ENCODE measurements around the gene DCUN1D5. TPM values are rescaled to one million over a fixed set of nuclear protein-coding genes. Genes with fewer than 3 reads are reported as not detected.
"Not testable (repeated sequence)": the region's sequence is repeated elsewhere in the genome, so short reads cannot be mapped to it uniquely, and the experiment has no call there.

DCUN1D5 gene
- total RNA-seq, 4 donors from 2014 or later: 27.6 to 50.1 (median 33.8) TPM

GRCh38 chr11:103029401-103029800 is 62.6 kb downstream of the DCUN1D5 start:
- Histone ChIP-seq H3K36me3 (no peaks in the 10 kb centered on the region), H3K4me1 (no peaks in the 10 kb centered on the region), H3K9me3 (no peaks in the 10 kb centered on the region), H3K4me3 (no peak overlapping the region), H3K27ac (no peak overlapping the region), H3K27me3 (no peaks in the 10 kb centered on the region)
- DNase-seq: no peak
- no peak for TF ChIP-seq CTCF (IDR thresholded peaks at IDR 0.05)
- TF ChIP-seq POLR2A (IDR thresholded peaks at IDR 0.05): no peak

GRCh38 chr11:103028304-103029020 is 63.5 kb downstream of the DCUN1D5 start:
- not testable (repeated sequence) for H3K27me3 ChIP-seq, DNase-seq, H3K36me3 ChIP-seq, H3K27ac ChIP-seq, H3K4me1 ChIP-seq, H3K4me3 ChIP-seq, H3K9me3 ChIP-seq

DNA sequence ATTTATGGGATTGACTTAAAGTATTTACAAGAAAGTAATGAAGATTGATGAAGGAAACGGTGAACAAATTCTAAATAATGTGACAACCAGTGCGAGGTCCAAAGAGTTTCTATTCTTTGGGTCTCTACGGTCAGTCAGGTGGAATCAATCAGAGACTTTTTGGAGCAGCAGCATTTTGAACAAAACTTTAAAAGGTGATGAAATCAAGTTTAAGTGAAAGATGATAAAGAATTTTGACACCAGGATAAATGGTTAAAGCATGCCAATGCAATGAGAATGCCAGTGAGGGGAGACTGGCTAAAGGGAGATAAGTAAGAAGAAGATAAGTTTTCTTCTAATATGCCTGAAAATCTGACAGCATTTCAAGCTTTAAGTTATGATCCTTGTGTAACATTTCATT is 67.9 kb downstream of the DCUN1D5 start:
- no peak for DNase-seq
- Histone ChIP-seq H3K9me3 (no peaks in the 10 kb centered on the region), H3K27ac (no peak overlapping the region), H3K36me3 (no peaks in the 10 kb centered on the region), H3K4me1 (no peaks in the 10 kb centered on the region), H3K4me3 (no peak overlapping the region), H3K27me3 (no peaks in the 10 kb centered on the region)
- no peak for TF ChIP-seq POLR2A (IDR thresholded peaks at IDR 0.05)
- no peak for TF ChIP-seq CTCF (IDR thresholded peaks at IDR 0.05)

DNA sequence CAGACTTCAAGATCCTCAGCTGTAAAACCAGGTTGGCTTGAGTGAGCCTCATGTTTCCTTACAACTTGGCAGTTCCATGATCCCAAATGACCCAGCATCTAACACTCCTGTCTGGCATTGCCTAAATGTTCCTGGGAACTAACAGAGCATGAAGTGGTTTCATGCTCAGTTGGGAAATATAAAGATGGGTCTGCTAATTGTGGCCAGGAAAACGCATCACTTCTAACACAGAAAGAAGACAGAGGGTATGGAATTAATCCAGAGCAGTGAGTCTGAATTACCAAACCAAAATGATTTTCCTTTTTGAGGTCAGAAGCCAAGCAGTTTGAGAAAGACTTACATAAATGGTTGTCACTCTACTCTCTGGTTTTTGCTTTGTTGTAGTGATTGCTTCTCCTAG is 75.9 kb downstream of the DCUN1D5 start:
- Histone ChIP-seq H3K9me3 (no peaks in the 10 kb centered on the region), H3K4me1 (no peaks in the 10 kb centered on the region), H3K27ac (no peak overlapping the region), H3K36me3 (no peaks in the 10 kb centered on the region), H3K4me3 (no peak overlapping the region), H3K27me3 (no peaks in the 10 kb centered on the region)
- no peak for DNase-seq
- TF ChIP-seq POLR2A (IDR thresholded peaks at IDR 0.05): no peak
- TF ChIP-seq CTCF (IDR thresholded peaks at IDR 0.05): no peak

- Histone ChIP-seq H3K36me3 (no peaks in the 10 kb centered on the region), H3K27ac (no peak overlapping the region)
Measured at GRCh38 chr11:103013421-103013820, 78.5 kb downstream of the DCUN1D5 start.

More at GRCh38 chr11:103013421-103013820, 78.5 kb downstream of the DCUN1D5 start:
- no peaks in the 10 kb centered on the region for H3K4me1 ChIP-seq
- TF ChIP-seq CTCF (IDR thresholded peaks at IDR 0.05) (no peak), POLR2A (IDR thresholded peaks at IDR 0.05) (no peak)
- no peak overlapping the region for H3K4me3 ChIP-seq
- no peaks in the 10 kb centered on the region for H3K27me3 ChIP-seq
- H3K9me3 ChIP-seq: peaks cover 0 to 8% (median 0%) of the 10 kb centered on the region in 4 donors
- DNase-seq: no peak

Other genes starting within 250 kb of the DCUN1D5 start
- gene MMP3, start 248.6 kb downstream of the DCUN1D5 start, total RNA-seq: 1 to 10 TPM in 2 of 4 donors, not detected in 2; 1.5 to 1.8 TPM
- gene MMP12, start 217.2 kb downstream of the DCUN1D5 start, total RNA-seq: under 1 TPM in 2 of 4 donors, not detected in 2; 0.40 to 0.53 TPM
- gene MMP13, start 136.4 kb downstream of the DCUN1D5 start, total RNA-seq: not detected
- 10 to 100 TPM in 2 of 4 donors, 1 to 10 TPM in 2; 4.7 to 14.0 (median 8.1) TPM for gene DYNC2H1, start 17.3 kb upstream of the DCUN1D5 start, total RNA-seq

Data from Peyer's patch (tissue), 4 donors.